ENCODE results near the gene CLPTM1L.

The CLPTM1L gene

GRCh38 chr5:1317921-1318565 lies 26.9 kb downstream of the CLPTM1L start:
- CTCF ChIA-PET = no interaction called here
- peaks cover 47% of the 10 kb centered on the region for H3K36me3 Mint-ChIP-seq
- H3K9me3 Mint-ChIP-seq = no peaks in the 10 kb centered on the region
- peak overlapping the region; percentile 99 for H3K27ac Mint-ChIP-seq
- no peak overlapping the region for H3K4me3 Mint-ChIP-seq
- peaks cover 51% of the 10 kb centered on the region for H3K4me1 Mint-ChIP-seq
- H3K27me3 Mint-ChIP-seq = no peaks in the 10 kb centered on the region
- peak; percentile 15 for DNase-seq

- H3K36me3 Mint-ChIP-seq = peaks cover 49% of the 10 kb centered on the region
- peak overlapping the region; percentile 99 for H3K27ac Mint-ChIP-seq
- H3K4me3 Mint-ChIP-seq = peak overlapping the region; percentile 70
- peak; percentile 16 for DNase-seq
- CTCF ChIA-PET = interaction anchor here (0.5 to 1.4 kb wide), 5 partner anchors 27 to 382 kb away, joined by 3 to 6 read pairs (median 4); no protein-coding TSS in a partner anchor
- H3K9me3 Mint-ChIP-seq = peaks cover 3% of the 10 kb centered on the region
- H3K4me1 Mint-ChIP-seq = peaks cover 64% of the 10 kb centered on the region
- no peaks in the 10 kb centered on the region for H3K27me3 Mint-ChIP-seq
Observed at GRCh38 chr5:1316588-1317340, 28.1 kb downstream of the CLPTM1L start.

- Mint-ChIP-seq H3K36me3 (peaks cover 49% of the 10 kb centered on the region), H3K4me1 (peaks cover 69% of the 10 kb centered on the region), H3K27ac (peak overlapping the region; percentile 99), H3K27me3 (no peaks in the 10 kb centered on the region), H3K9me3 (peaks cover 11% of the 10 kb centered on the region), H3K4me3 (peak overlapping the region; percentile 70)
- peak; percentile 87 for DNase-seq
- CTCF ChIA-PET = interaction anchor here (0.8 to 1.4 kb wide), 4 partner anchors 28 to 329 kb away, joined by 4 to 6 read pairs (median 5); no protein-coding TSS in a partner anchor
Observed at GRCh38 chr5:1315709-1316587, 29.0 kb downstream of the CLPTM1L start.

GRCh38 chr5:1315018-1315708 lies 29.7 kb downstream of the CLPTM1L start:
- CTCF ChIA-PET = interaction anchor here (1.0 to 1.3 kb wide), 2 partner anchors 29 to 61 kb away, joined by 6 read pairs; no protein-coding TSS in a partner anchor
- Mint-ChIP-seq H3K4me3 (peak overlapping the region; percentile 70), H3K36me3 (peaks cover 49% of the 10 kb centered on the region), H3K4me1 (peaks cover 72% of the 10 kb centered on the region), H3K27me3 (peaks cover 1% of the 10 kb centered on the region), H3K9me3 (peaks cover 18% of the 10 kb centered on the region), H3K27ac (peak overlapping the region; percentile 99)
- DNase-seq = peak; percentile 13

- DNase-seq = peak; percentile 21
- peaks cover 74% of the 10 kb centered on the region for H3K4me1 Mint-ChIP-seq
- peaks cover 48% of the 10 kb centered on the region for H3K36me3 Mint-ChIP-seq
- peak overlapping the region; percentile 99 for H3K27ac Mint-ChIP-seq
- peaks cover 6% of the 10 kb centered on the region for H3K27me3 Mint-ChIP-seq
- peaks cover 22% of the 10 kb centered on the region for H3K9me3 Mint-ChIP-seq
- no peak overlapping the region for H3K4me3 Mint-ChIP-seq
- CTCF ChIA-PET = no interaction called here
Observed at GRCh38 chr5:1314564-1314982, 30.3 kb downstream of the CLPTM1L start.

GRCh38 chr5:1312993-1313833 lies 31.7 kb downstream of the CLPTM1L start:
- H3K4me1 Mint-ChIP-seq = peaks cover 82% of the 10 kb centered on the region
- DNase-seq = peak; percentile 74
- peak overlapping the region; percentile 94 for H3K27ac Mint-ChIP-seq
- H3K36me3 Mint-ChIP-seq = peaks cover 36% of the 10 kb centered on the region
- H3K4me3 Mint-ChIP-seq = peak overlapping the region; percentile 47
- H3K27me3 Mint-ChIP-seq = peaks cover 6% of the 10 kb centered on the region
- peaks cover 22% of the 10 kb centered on the region for H3K9me3 Mint-ChIP-seq
- CTCF ChIA-PET = interaction anchor here (1.1 to 1.3 kb wide), 2 partner anchors 19 to 67 kb away, joined by 3 to 4 read pairs; no protein-coding TSS in a partner anchor

GRCh38 chr5:1312206-1312605 lies 32.7 kb downstream of the CLPTM1L start:
- Mint-ChIP-seq H3K27me3 (peaks cover 6% of the 10 kb centered on the region), H3K9me3 (peaks cover 22% of the 10 kb centered on the region), H3K4me1 (peaks cover 75% of the 10 kb centered on the region), H3K4me3 (no peak overlapping the region), H3K36me3 (peaks cover 26% of the 10 kb centered on the region), H3K27ac (peak overlapping the region; percentile 94)
- DNase-seq = peak; percentile 60
- CTCF ChIA-PET = no interaction called here

GRCh38 chr5:1311439-1312055 lies 33.4 kb downstream of the CLPTM1L start:
- Mint-ChIP-seq H3K4me3 (no peak overlapping the region), H3K27ac (peak overlapping the region; percentile 94)
- CTCF ChIA-PET = interaction anchor here (1.3 kb wide), 1 partner anchor 144 kb away, joined by 4 read pairs; no protein-coding TSS in a partner anchor

GRCh38 chr5:1310118-1310517 lies 34.8 kb downstream of the CLPTM1L start:
- peak; percentile 3 for DNase-seq
- Mint-ChIP-seq H3K27ac (peak overlapping the region; percentile 31), H3K4me3 (no peak overlapping the region), H3K9me3 (peaks cover 22% of the 10 kb centered on the region), H3K4me1 (peaks cover 54% of the 10 kb centered on the region), H3K27me3 (peaks cover 6% of the 10 kb centered on the region), H3K36me3 (peaks cover 17% of the 10 kb centered on the region)
- CTCF ChIA-PET = interaction anchor here (1.3 kb wide), 1 partner anchor 142 kb away, joined by 4 read pairs; no protein-coding TSS in a partner anchor

More at GRCh38 chr5:1311439-1312055, 33.4 kb downstream of the CLPTM1L start:
- Mint-ChIP-seq H3K4me1 (peaks cover 69% of the 10 kb centered on the region), H3K36me3 (peaks cover 21% of the 10 kb centered on the region), H3K9me3 (peaks cover 22% of the 10 kb centered on the region), H3K27me3 (peaks cover 6% of the 10 kb centered on the region)
- peak; percentile 17 for DNase-seq

GRCh38 chr5:1304033-1304432 lies 40.9 kb downstream of the CLPTM1L start:
- peaks cover 8% of the 10 kb centered on the region for H3K4me1 Mint-ChIP-seq
- no peak overlapping the region for H3K4me3 Mint-ChIP-seq
- no peak overlapping the region for H3K27ac Mint-ChIP-seq
- CTCF ChIA-PET = no interaction called here
- H3K9me3 Mint-ChIP-seq = peaks cover 2% of the 10 kb centered on the region
- no peak for DNase-seq
- H3K36me3 Mint-ChIP-seq = peaks cover 2% of the 10 kb centered on the region
- H3K27me3 Mint-ChIP-seq = peaks cover 38% of the 10 kb centered on the region

- peaks cover 42% of the 10 kb centered on the region for H3K27me3 Mint-ChIP-seq
- no peak overlapping the region for H3K27ac Mint-ChIP-seq
- no peaks in the 10 kb centered on the region for H3K4me1 Mint-ChIP-seq
- peaks cover 2% of the 10 kb centered on the region for H3K9me3 Mint-ChIP-seq
- CTCF ChIA-PET = no interaction called here
- H3K36me3 Mint-ChIP-seq = peaks cover 2% of the 10 kb centered on the region
- H3K4me3 Mint-ChIP-seq = no peak overlapping the region
- DNase-seq = no peak
Observed at GRCh38 chr5:1302258-1302657, 42.6 kb downstream of the CLPTM1L start.

- DNase-seq = peak; percentile 12
- Mint-ChIP-seq H3K9me3 (peaks cover 2% of the 10 kb centered on the region), H3K36me3 (peaks cover 2% of the 10 kb centered on the region), H3K27ac (no peak overlapping the region), H3K4me1 (peaks cover 6% of the 10 kb centered on the region), H3K27me3 (peaks cover 47% of the 10 kb centered on the region), H3K4me3 (no peak overlapping the region)
- CTCF ChIA-PET = no interaction called here
Observed at GRCh38 chr5:1300581-1301083, 44.3 kb downstream of the CLPTM1L start.
